SK-N-MC (cell line): ENCODE measurements around the gene IMMP2L.
A peak's percentile ranks its signal among the peaks of the same experiment; 100 is the strongest.

ENCODE experiments used
- DNase-seq: peaks from one replicate; pipeline ENCODE4 v3.0.0-alpha.2; 2011; ENCODE audit warnings: low read depth, low spot score
- H3K27ac ChIP-seq: fragments of 200-600 bp; sonication (generic); 2 replicates; pipeline ENCODE4 v1.5.1; 2016; ENCODE audit warnings: mixed run types
- H3K36me3 ChIP-seq: fragments of 200-600 bp; sonication (generic); 2 replicates; pipeline ENCODE4 v1.6.1; 2017; ENCODE audit warnings: antibody characterized with exemption, low read length, mixed read lengths; ENCODE audit not compliant: insufficient read depth
- H3K4me3 ChIP-seq: fragments of 200-600 bp; sonication (generic); 2 replicates; pipeline ENCODE4 v1.5.1; 2016
- H3K9ac ChIP-seq: fragments of 200-600 bp; sonication (generic); 2 replicates; pipeline ENCODE4 v1.8.0; 2017; ENCODE audit warnings: mixed run types, mixed read lengths; ENCODE audit not compliant: insufficient read length
- H3K9me3 ChIP-seq: fragments of 200-600 bp; sonication (generic); 2 replicates; pipeline ENCODE4 v1.6.1; 2017; ENCODE audit warnings: low read depth, mild to moderate bottlenecking, antibody characterized with exemption, low read length, moderate library complexity, mixed read lengths
- EZH2 ChIP-seq: fragments of 200-600 bp; sonication (generic); IDR thresholded peaks from one replicate; pipeline ENCODE4 v1.6.1; 2017; ENCODE audit warnings: antibody characterized with exemption
- FOXP2 ChIP-seq: optimal IDR thresholded peaks from 2 replicates; pipeline ENCODE3; 2011; ENCODE audit warnings: mild to moderate bottlenecking, moderate library complexity; ENCODE audit not compliant: insufficient read depth; ENCODE audit errors: extremely low read length, control extremely low read depth
- POLR2AphosphoS5 ChIP-seq: IDR thresholded peaks from 2 replicates; pipeline ENCODE4 v1.6.1; 2012; ENCODE audit warnings: mild to moderate bottlenecking, low read depth, low read length, borderline replicate concordance

The IMMP2L gene

DNA sequence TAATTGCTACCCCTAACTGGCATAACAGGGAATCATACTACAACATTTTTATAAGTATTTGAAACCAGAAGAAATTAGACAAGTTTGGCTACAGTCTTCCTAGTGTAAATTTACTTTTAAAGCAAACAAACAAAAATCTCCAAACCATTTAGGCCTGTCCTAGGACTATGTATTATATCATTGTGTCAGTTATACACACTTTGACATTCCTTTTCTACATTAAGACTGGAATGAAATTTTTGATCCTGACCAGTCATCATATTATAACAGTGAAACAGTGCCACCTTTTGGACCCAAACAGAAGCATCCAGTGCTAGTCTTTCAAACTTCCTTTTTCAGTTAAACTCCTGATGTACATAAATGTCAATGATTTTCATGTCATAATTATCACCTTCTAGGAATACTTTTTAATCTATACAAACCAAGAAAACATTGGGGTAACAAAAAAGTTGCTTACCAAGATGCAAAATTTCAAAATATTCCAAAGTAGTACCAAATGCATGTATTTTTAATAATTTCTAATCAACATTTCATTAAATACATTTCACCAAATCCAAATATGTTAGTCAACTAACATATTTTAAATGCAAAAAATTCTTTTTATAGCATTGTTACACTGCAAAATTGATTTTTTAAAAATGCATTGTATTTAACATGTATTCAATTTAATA is 75.7 kb downstream of the IMMP2L start:
- Histone ChIP-seq H3K9ac (no peak overlapping the region), H3K36me3 (no peaks in the 10 kb centered on the region), H3K27ac (0 out of 2 replicates have a peak overlapping the region, but pooled peaks have one; percentile 22), H3K4me3 (no peak overlapping the region), H3K9me3 (no peaks in the 10 kb centered on the region)
- peak; percentile 45 for DNase-seq
- TF ChIP-seq EZH2: no peak
- no peak for TF ChIP-seq FOXP2
- no peak for TF ChIP-seq POLR2AphosphoS5

DNA sequence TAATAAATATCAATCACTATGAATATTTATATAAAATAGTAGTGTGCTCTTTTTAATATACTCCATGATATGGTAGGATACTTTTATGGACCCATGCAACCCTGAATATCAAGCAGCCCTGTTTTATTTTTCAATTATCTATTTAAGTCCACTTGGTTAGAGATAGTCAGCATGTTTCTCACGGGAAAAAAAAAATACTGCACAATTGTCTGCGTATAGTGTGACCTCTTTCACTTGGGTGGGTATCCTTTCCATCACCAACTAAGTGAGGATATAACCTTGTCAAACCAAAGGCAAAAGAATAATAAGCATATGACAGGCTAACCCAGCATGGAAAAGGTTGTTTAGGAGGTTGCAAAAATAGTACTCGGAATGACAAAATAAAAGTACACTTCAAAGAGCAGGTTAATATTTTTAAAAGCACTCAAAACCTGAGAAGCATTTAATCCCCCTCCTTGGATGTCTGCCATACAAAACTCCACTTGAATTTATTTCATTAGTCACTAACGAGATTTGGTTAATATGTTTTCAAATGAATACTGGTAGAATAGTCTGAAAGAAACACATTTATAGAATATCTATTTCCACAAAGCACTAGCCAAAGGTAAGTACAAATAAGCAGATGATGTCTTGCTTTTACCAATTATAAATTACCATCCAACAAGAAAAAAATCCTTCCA is 76.5 kb downstream of the IMMP2L start:
- 0 out of 2 replicates have a peak overlapping the region, but pooled peaks have one; percentile 22 for H3K27ac ChIP-seq
- H3K36me3 ChIP-seq: no peaks in the 10 kb centered on the region
- no peaks in the 10 kb centered on the region for H3K9me3 ChIP-seq
- no peak for DNase-seq
- no peak overlapping the region for H3K4me3 ChIP-seq
- TF ChIP-seq FOXP2: no peak
- TF ChIP-seq EZH2: no peak
- TF ChIP-seq POLR2AphosphoS5: no peak
- H3K9ac ChIP-seq: no peak overlapping the region

DNA sequence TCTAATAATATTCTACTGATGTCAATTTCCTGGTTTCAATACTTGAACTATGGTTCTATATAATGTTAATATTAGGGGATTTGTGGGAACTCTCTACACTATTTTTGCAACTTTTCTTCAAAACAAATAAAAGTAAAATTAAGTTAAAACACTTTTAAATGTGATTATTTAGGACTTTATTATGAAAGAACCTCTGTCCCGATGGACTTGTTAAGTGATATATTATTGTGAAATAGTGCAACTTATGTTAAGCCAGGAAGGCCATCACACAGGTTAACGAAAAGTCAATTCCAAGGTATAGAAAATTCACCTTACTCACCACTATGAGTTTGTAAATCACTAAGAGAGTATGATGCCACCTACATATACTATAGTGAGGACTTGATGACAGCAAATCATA is 79.2 kb downstream of the IMMP2L start:
- TF ChIP-seq POLR2AphosphoS5 (no peak), FOXP2 (no peak), EZH2 (no peak)
- no peak for DNase-seq
- Histone ChIP-seq H3K36me3 (no peaks in the 10 kb centered on the region), H3K9me3 (no peaks in the 10 kb centered on the region), H3K4me3 (no peak overlapping the region), H3K27ac (no peak overlapping the region), H3K9ac (no peak overlapping the region)

- no peaks in the 10 kb centered on the region for H3K9me3 ChIP-seq
- no peak for DNase-seq
- TF ChIP-seq FOXP2 (no peak), POLR2AphosphoS5 (no peak), EZH2 (no peak)
- no peak overlapping the region for H3K27ac ChIP-seq
- H3K36me3 ChIP-seq: no peaks in the 10 kb centered on the region
- H3K4me3 ChIP-seq: no peak overlapping the region
- no peak overlapping the region for H3K9ac ChIP-seq
Observed at GRCh38 chr7:111477462-111478225, 84.6 kb downstream of the IMMP2L start.

GRCh38 chr7:111476586-111477293 is 85.6 kb downstream of the IMMP2L start:
- Histone ChIP-seq H3K4me3 (no peak overlapping the region), H3K9me3 (no peaks in the 10 kb centered on the region), H3K27ac (no peak overlapping the region), H3K36me3 (no peaks in the 10 kb centered on the region), H3K9ac (no peak overlapping the region)
- DNase-seq: no peak
- TF ChIP-seq POLR2AphosphoS5 (no peak), FOXP2 (no peak), EZH2 (no peak)

GRCh38 chr7:111475959-111476358 is 86.3 kb downstream of the IMMP2L start:
- no peaks in the 10 kb centered on the region for H3K36me3 ChIP-seq
- H3K9me3 ChIP-seq: no peaks in the 10 kb centered on the region; the same call in 1 of the 2 replicates
- H3K27ac ChIP-seq: no peak overlapping the region
- no peak for TF ChIP-seq EZH2
- no peak for TF ChIP-seq FOXP2
- no peak for TF ChIP-seq POLR2AphosphoS5
- no peak overlapping the region for H3K9ac ChIP-seq
- H3K4me3 ChIP-seq: no peak overlapping the region
- DNase-seq: no peak

GRCh38 chr7:111475419-111475748 is 86.9 kb downstream of the IMMP2L start:
- Histone ChIP-seq H3K4me3 (no peak overlapping the region), H3K9ac (no peak overlapping the region), H3K36me3 (no peaks in the 10 kb centered on the region), H3K9me3 (no peaks in the 10 kb centered on the region; the same call in 1 of the 2 replicates), H3K27ac (no peak overlapping the region)
- DNase-seq: no peak
- TF ChIP-seq POLR2AphosphoS5 (no peak), EZH2 (no peak), FOXP2 (no peak)

DNA sequence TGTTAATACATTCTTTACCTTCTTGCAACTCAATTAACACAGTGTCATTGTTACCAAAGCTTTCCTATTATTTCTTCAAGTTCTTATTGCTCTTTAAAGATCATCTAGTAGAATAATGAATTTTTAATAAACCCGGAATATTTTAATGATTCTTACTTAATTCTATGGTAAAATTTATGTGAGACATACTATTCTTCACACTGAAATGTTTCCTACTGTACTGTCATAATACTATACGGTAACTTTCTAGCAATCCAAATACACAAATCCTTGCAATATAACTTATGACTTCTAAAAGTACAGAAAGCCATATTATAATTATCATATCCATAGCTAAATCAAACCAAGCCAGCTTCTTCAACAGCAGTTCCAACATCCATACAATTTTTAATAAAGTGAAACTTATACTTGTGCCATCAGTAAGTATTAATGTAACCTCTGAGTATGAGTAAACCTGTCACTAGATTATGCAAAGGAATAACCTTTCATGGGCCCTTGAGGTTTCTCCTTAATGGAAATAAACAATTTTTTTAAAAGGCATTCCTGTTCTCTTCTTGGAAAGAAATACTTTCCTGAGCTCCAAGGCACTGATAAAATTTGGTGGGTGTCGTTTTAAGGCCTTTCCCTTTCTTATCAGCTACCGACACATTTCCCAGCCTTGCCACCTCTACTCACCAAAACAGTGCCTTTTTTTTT is 87.4 kb downstream of the IMMP2L start:
- no peak for DNase-seq
- Histone ChIP-seq H3K9me3 (no peaks in the 10 kb centered on the region; the same call in 1 of the 2 replicates), H3K27ac (no peak overlapping the region), H3K9ac (no peak overlapping the region), H3K36me3 (no peaks in the 10 kb centered on the region), H3K4me3 (no peak overlapping the region)
- TF ChIP-seq EZH2 (no peak), POLR2AphosphoS5 (no peak)
